ENCODE data around the gene LOC128125822.

The LOC128125822 gene

GRCh38 chr6:63554782-63555181 lies 17.5 kb upstream of the LOC128125822 start:
- no peak overlapping the region for H3K4me3 ChIP-seq (ENCODE audit: low read depth, low read length)
- no peak for DNase-seq (ENCODE audit: low read depth)
- TF ChIP-seq, protein P1, sequence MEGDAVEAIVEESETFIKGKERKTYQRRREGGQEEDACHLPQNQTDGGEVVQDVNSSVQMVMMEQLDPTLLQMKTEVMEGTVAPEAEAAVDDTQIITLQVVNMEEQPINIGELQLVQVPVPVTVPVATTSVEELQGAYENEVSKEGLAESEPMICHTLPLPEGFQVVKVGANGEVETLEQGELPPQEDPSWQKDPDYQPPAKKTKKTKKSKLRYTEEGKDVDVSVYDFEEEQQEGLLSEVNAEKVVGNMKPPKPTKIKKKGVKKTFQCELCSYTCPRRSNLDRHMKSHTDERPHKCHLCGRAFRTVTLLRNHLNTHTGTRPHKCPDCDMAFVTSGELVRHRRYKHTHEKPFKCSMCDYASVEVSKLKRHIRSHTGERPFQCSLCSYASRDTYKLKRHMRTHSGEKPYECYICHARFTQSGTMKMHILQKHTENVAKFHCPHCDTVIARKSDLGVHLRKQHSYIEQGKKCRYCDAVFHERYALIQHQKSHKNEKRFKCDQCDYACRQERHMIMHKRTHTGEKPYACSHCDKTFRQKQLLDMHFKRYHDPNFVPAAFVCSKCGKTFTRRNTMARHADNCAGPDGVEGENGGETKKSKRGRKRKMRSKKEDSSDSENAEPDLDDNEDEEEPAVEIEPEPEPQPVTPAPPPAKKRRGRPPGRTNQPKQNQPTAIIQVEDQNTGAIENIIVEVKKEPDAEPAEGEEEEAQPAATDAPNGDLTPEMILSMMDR (IDR thresholded peaks at IDR 0.05; ENCODE audit: control insufficient read depth, extremely low read depth, insufficient read depth), result no peak

- TF ChIP-seq, protein P1 (IDR thresholded peaks at IDR 0.05; ENCODE audit: control insufficient read depth, extremely low read depth, insufficient read depth), result no peak
- H3K4me3 ChIP-seq (ENCODE audit: low read depth, low read length), result no peak overlapping the region
- no peak for DNase-seq (ENCODE audit: low read depth)
Measured at GRCh38 chr6:63556369-63556768, 15.9 kb upstream of the LOC128125822 start.

- TF ChIP-seq, protein P1 (IDR thresholded peaks at IDR 0.05; ENCODE audit: control insufficient read depth, extremely low read depth, insufficient read depth), result no peak
- H3K4me3 ChIP-seq (ENCODE audit: low read depth, low read length), result no peak overlapping the region
- no peak for DNase-seq (ENCODE audit: low read depth)
Measured at GRCh38 chr6:63558278-63558677, 14.0 kb upstream of the LOC128125822 start.

GRCh38 chr6:63560801-63561287 lies 11.4 kb upstream of the LOC128125822 start:
- DNase-seq (ENCODE audit: low read depth), result no peak
- no peak overlapping the region for H3K4me3 ChIP-seq (ENCODE audit: low read depth, low read length)
- TF ChIP-seq, protein P1 (IDR thresholded peaks at IDR 0.05; ENCODE audit: control insufficient read depth, extremely low read depth, insufficient read depth), result no peak

DNA sequence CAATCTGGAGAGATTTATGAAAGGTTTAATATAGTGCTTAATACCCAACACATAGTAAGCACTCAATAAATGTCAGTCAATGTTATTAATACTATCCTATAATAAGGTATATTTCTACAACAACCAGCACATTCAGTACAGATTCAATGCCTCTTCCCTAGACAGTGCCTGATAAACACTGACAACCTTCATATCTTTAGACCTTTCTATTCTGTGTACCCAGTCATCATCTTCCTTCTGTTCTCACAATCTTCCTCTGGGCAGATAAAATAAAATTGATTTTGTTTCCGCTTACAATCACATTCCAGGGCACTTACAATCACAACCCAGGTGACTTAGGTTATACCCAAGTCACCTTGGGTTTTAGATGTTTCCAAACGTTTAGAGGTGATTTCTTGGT lies 11.0 kb upstream of the LOC128125822 start:
- no peak overlapping the region for H3K4me3 ChIP-seq (ENCODE audit: low read depth, low read length)
- TF ChIP-seq, protein P1 (IDR thresholded peaks at IDR 0.05; ENCODE audit: control insufficient read depth, extremely low read depth, insufficient read depth), result no peak
- no peak for DNase-seq (ENCODE audit: low read depth)

- TF ChIP-seq, protein P1 (IDR thresholded peaks at IDR 0.05; ENCODE audit: control insufficient read depth, extremely low read depth, insufficient read depth), result no peak
- DNase-seq (ENCODE audit: low read depth), result no peak
- H3K4me3 ChIP-seq (ENCODE audit: low read depth, low read length), result no peak overlapping the region
Measured at GRCh38 chr6:63563235-63563634, 9.0 kb upstream of the LOC128125822 start.

DNA sequence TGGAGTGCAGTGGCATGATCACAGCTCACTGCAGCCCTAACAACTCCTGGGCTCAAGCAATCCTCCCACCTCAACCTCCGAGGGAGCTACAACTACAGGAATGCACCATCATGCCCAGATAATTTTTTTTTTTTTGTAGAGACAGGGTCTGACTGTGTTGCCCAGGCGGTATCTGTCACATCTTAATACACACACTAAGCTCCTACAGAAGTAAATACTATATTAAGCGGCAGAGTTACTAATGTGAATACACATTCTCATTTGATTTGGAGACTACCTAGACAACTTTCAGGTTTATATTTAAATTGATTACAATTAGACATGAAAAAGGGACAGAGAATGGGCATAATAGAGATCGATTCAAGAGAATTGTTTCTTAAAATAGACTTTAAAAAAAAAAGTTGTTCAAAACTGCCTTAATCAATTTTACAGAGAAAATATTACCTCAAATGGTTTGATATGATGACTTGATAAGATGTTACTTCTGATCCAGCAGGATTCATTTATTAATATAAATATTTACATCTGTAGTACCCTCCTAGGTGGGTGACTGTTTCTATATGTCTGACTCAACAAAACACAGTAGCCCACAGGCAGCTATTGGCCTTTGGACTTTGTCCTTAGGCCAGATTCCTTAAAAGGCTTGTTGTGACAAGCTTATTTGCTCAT lies 7.1 kb upstream of the LOC128125822 start:
- no peak overlapping the region for H3K4me3 ChIP-seq (ENCODE audit: low read depth, low read length)
- TF ChIP-seq, protein P1 (IDR thresholded peaks at IDR 0.05; ENCODE audit: control insufficient read depth, extremely low read depth, insufficient read depth), result no peak
- no peak for DNase-seq (ENCODE audit: low read depth)

Measured in LNCaP clone FGC (cell line).